ENCODE results near the gene GASK1A. TPM values are rescaled to one million over a fixed set of nuclear protein-coding genes. Genes with fewer than 3 reads are reported as not detected.

The GASK1A gene
- total RNA-seq, 1 donor from 2014 or later, result not detected

DNA sequence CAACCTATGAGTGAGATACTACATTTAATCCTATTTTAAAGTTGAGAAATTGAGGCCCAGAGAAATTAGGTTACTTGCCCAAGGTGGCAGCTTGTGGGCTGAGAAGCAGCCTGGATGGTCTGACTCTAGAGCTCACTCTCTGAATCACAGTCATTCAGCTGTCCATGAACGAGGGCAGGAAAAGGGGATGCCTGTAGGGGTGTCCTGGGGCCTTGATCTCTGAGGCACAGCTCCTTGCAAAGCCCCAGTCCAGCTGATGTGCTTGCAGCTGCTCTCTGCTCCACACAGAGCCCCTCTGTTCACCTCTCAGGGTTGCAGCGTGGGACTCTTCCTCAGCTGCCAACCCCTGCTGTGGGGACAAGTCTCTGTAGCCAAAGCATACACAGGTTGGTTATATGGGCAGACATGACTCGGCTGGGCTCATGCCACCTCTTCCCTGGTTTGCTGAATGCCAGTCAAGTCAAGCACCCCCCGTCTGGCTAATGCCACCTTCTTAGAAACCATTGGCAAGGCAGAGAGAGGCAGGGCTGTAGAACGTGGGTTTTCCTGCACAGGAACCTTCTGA, 56.8 kb downstream of the GASK1A start:
- Mint-ChIP-seq H3K27ac (ENCODE audit: unreplicated experiment) (no peak overlapping the region), H3K36me3 (ENCODE audit: unreplicated experiment) (peaks cover 5% of the 10 kb centered on the region), H3K27me3 (ENCODE audit: unreplicated experiment) (peaks cover 1% of the 10 kb centered on the region), H3K4me3 (ENCODE audit: unreplicated experiment) (no peak overlapping the region), H3K4me1 (ENCODE audit: low read depth, unreplicated experiment) (no peaks in the 10 kb centered on the region), H3K9me3 (ENCODE audit: unreplicated experiment) (no peaks in the 10 kb centered on the region)
- TF ChIP-seq, protein P1, sequence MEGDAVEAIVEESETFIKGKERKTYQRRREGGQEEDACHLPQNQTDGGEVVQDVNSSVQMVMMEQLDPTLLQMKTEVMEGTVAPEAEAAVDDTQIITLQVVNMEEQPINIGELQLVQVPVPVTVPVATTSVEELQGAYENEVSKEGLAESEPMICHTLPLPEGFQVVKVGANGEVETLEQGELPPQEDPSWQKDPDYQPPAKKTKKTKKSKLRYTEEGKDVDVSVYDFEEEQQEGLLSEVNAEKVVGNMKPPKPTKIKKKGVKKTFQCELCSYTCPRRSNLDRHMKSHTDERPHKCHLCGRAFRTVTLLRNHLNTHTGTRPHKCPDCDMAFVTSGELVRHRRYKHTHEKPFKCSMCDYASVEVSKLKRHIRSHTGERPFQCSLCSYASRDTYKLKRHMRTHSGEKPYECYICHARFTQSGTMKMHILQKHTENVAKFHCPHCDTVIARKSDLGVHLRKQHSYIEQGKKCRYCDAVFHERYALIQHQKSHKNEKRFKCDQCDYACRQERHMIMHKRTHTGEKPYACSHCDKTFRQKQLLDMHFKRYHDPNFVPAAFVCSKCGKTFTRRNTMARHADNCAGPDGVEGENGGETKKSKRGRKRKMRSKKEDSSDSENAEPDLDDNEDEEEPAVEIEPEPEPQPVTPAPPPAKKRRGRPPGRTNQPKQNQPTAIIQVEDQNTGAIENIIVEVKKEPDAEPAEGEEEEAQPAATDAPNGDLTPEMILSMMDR (IDR thresholded peaks at IDR 0.05; ENCODE audit: partially characterized antibody, unreplicated experiment), result no peak
- no peak for DNase-seq

DNA sequence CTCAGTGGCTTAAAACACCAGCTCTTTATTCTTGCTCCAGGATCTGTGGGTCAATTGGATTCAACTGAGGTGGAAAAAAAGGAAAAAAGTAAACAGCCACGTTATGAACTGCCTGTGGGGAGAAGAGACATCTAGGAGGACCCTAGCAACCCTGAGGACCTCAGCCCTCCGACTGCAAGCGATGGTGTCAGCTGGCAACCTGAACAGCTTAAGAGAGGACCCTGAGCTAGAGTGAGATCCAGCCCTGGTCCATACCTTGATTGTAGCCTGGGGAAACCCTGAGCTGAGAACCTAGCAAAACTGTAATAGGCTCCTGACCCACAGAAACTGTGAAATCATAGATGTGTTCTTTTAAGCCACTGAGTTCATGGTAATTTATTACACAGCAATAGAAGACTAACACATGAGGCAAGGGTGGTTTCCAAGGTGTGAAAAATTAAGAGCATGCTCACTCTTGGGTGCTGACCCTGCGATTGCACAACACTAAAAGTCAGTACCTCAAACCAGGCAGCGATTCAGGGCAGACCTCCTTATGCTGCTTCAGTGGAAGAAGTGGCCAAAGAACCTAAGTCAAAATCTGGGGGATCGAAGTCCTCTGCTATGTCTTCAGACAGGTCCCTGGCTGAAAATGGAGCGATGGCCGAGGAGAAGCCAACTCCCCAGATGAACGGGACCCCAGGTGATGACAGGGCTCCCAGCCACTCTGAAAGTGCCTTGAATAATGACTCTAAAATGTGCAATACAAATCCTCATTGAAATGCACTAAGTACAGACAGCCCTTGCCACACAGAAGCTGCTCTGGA, 57.7 kb downstream of the GASK1A start:
- TF ChIP-seq, protein P1 (IDR thresholded peaks at IDR 0.05; ENCODE audit: partially characterized antibody, unreplicated experiment), result no peak
- Mint-ChIP-seq H3K4me3 (ENCODE audit: unreplicated experiment) (no peak overlapping the region), H3K27me3 (ENCODE audit: unreplicated experiment) (no peaks in the 10 kb centered on the region), H3K9me3 (ENCODE audit: unreplicated experiment) (no peaks in the 10 kb centered on the region), H3K4me1 (ENCODE audit: low read depth, unreplicated experiment) (no peaks in the 10 kb centered on the region), H3K27ac (ENCODE audit: unreplicated experiment) (no peak overlapping the region), H3K36me3 (ENCODE audit: unreplicated experiment) (peaks cover 5% of the 10 kb centered on the region)
- no peak for DNase-seq

DNA sequence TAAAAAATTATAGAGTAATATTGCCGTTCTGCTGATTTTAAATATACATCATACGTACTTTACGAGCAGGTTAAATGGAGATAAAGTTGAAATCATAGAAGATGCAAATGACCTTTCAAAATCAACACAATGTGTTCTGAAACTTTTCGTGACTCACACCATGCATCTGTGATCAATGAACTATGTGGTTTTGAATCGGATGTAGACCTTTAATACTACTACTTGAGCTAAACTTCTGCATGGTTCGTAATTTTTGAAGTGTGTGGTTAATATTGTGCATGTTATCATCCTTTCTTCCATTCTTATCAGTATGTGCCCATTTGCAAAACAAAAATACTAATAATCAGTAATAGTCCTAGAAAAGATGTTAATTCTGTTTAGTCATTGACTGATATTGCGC, 58.9 kb downstream of the GASK1A start:
- Mint-ChIP-seq H3K4me1 (ENCODE audit: low read depth, unreplicated experiment) (no peaks in the 10 kb centered on the region), H3K36me3 (ENCODE audit: unreplicated experiment) (peaks cover 5% of the 10 kb centered on the region), H3K27ac (ENCODE audit: unreplicated experiment) (no peak overlapping the region), H3K4me3 (ENCODE audit: unreplicated experiment) (no peak overlapping the region), H3K9me3 (ENCODE audit: unreplicated experiment) (peaks cover 1% of the 10 kb centered on the region), H3K27me3 (ENCODE audit: unreplicated experiment) (peaks cover 2% of the 10 kb centered on the region)
- TF ChIP-seq, protein P1 (IDR thresholded peaks at IDR 0.05; ENCODE audit: partially characterized antibody, unreplicated experiment), result no peak
- DNase-seq, result no peak

DNA sequence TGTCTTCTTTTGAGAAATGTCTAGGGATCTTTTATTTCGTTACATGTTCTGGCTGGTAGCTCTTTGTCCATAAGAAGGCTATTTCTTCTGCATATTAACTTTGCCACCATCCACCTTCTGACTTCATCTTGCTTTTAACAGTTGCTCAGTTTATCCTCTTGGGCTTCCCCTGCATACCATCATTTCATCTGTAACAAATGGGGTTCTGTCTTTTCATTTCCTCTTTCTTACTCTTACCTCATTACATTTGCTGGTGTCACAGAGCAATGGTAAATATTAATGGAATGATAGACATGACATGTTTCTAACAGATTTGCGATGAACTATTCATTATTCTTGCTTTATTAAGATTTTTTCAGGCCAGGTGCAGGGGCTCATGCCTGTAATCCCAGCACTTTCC, 62.4 kb downstream of the GASK1A start:
- TF ChIP-seq, protein P1 (IDR thresholded peaks at IDR 0.05; ENCODE audit: partially characterized antibody, unreplicated experiment), result no peak

More for the DNA sequence above, 62.4 kb downstream of the GASK1A start:
- Mint-ChIP-seq H3K4me1 (ENCODE audit: low read depth, unreplicated experiment) (no peaks in the 10 kb centered on the region), H3K36me3 (ENCODE audit: unreplicated experiment) (peaks cover 27% of the 10 kb centered on the region), H3K27me3 (ENCODE audit: unreplicated experiment) (peaks cover 2% of the 10 kb centered on the region), H3K27ac (ENCODE audit: unreplicated experiment) (no peak overlapping the region), H3K4me3 (ENCODE audit: unreplicated experiment) (no peak overlapping the region), H3K9me3 (ENCODE audit: unreplicated experiment) (peaks cover 8% of the 10 kb centered on the region)
- no peak for DNase-seq

Data from glutamatergic neuron (in vitro differentiated cells).